Forelimb muscle (tissue), 1 donor: ENCODE results near the gene RALGAPA2. TPM values are rescaled to one million over a fixed set of nuclear protein-coding genes. Genes with fewer than 3 reads are reported as not detected.

Experiments used
- DNase-seq: peaks from one replicate; pipeline ENCODE4 v3.0.0-alpha.2; 2013; ENCODE audit warnings: low read depth
- polyA plus RNA-seq: library from polyadenylated mRNA; unstranded; fragments of 120-200 nt; gene quantifications from one replicate; pipeline ENCODE4 v1.2.1, GENCODE V29; 2013; ENCODE audit not compliant: insufficient read length

The RALGAPA2 gene
- polyA plus RNA-seq, 1 donor = 8.0 TPM

GRCh38 chr20:20536240-20536933 is 176.1 kb downstream of the RALGAPA2 start:
- no peak for DNase-seq

GRCh38 chr20:20535051-20535450 is 177.4 kb downstream of the RALGAPA2 start:
- no peak for DNase-seq

DNA sequence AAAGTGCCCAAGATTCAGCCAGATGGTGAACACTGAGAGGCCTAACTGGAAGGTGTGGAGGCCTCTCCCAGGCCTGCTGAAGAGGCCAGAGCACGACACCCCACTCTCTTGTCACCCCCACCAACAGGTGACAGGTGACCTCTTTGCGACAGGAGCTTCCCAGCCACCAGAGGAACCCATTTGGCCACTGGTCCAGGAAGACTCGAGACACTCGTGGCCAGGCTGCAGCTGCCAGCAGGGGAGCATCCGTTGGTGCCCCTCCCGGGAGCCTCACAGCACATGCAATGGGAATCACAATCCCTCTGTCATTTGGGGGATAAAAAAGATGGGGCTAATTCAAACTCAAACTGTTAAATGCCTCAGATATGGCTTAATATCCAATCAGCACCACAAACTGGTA is 181.2 kb downstream of the RALGAPA2 start:
- no peak for DNase-seq

DNA sequence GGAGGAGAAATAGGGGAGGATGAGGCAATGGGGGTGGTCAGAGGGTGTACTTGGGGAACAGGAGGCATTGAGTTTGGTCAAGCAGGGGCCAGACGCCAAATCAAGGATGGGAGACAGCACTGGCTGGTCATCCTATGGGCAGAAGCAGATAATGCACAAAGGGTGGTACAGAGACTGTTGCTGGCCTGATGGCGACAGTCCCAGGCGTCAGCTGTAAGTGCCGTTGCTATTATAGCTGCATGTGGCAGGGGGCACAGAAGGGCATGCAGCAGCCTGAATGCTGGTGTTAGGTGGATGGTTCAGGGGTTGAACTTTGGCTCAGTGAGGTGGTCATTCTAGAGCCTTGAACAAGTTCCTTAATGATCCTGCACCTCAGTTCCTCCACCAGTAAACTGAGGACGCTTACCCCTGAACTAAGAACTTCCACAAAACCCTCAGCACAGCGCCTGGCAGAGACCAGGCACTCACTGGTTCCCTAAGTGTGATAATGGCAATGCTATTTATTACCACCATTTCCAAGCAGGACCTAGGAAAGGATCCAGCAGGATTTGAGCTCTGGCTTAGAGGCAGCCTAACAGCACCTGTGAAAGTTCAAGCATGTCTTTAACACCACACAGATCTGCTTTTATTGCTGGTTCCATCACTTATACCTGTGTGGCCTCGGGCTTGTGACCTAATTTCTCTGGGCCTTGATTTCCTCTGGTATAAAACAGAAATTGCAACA is 181.9 kb downstream of the RALGAPA2 start:
- no peak for DNase-seq

GRCh38 chr20:20529597-20529996 is 182.8 kb downstream of the RALGAPA2 start:
- no peak for DNase-seq

- DNase-seq = no peak
Observed at GRCh38 chr20:20528861-20529260, 183.6 kb downstream of the RALGAPA2 start.

DNA sequence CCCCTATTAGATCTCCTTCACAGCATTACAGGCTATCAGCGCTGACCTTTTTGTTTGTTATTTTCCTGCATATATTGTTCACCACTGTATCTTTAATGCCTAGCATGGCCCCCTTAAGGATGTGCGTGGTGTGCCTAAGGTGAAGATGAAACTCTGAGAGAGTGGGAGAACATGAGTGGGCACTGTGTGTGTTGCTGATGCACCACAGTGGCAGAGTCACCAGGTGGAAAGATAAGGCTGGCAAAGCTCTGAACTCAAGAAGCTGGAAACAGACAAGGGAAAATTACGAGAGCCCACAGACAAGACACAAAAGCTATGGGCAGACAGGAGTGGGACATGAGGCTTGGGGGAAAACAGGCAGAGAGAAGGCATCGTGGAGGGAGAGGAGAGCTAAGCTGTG is 184.8 kb downstream of the RALGAPA2 start:
- no peak for DNase-seq

GRCh38 chr20:20525756-20526155 is 186.7 kb downstream of the RALGAPA2 start:
- DNase-seq = no peak

- no peak for DNase-seq
Observed at GRCh38 chr20:20525214-20525613, 187.2 kb downstream of the RALGAPA2 start.

DNA sequence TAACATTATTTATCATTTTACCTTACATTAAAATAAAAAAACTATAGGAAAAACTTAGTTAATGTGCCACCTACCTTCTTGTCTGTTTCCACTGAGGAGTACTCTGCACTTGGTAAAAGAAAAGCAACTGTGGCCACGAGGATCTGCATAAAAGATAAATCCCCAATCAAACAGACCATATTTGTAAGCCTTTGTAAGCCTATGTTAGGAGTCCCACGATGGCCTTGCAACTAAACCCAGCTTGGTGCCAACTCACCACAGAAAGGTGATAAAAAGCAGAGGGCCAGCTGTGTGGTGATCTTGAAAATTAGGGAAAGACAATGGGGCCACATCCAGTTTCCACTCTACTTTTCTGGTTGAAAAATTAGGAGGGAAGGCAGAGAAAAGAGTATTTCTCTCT is 187.7 kb downstream of the RALGAPA2 start:
- no peak for DNase-seq

- no peak for DNase-seq
Observed at GRCh38 chr20:20521736-20522135, 190.7 kb downstream of the RALGAPA2 start.

DNA sequence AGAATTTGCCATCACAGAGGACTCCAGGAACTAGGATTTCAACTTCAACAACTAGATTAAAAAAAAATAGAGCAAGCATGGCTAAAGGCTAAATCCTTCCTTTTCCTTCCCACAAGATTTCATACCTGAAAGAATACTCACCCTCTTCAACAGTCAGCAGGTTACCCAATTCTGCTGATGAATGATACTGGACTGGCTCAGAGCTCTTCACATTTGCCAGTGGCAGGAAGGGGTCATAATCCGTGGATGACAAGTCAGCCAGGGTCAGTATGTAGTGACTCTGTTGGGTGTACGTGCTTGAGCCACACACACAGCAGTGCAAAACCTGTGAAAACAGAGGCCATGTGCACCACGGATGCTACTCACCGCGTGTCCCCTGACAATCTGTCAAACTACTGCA is 191.7 kb downstream of the RALGAPA2 start:
- DNase-seq = no peak

GRCh38 chr20:20519269-20519668 is 193.2 kb downstream of the RALGAPA2 start:
- no peak for DNase-seq

DNA sequence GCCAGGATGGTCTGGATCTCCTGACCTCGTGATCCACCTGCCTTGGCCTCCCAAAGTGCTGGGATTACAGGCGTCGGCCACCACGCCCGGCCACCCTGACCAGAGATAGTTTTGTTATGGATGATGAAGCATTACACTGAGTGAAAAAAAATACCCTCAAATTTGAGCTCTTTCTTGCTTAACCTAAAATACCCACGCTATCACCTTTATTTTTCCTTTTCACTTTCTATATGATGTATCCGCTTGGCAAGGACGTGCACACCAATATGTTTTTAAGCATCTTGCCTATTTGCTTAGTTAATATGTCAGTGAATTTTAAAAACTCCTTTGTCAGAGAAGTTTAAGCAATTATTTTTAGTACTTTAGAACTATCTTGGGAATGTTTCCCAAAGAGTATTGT is 194.2 kb downstream of the RALGAPA2 start:
- DNase-seq = no peak

DNA sequence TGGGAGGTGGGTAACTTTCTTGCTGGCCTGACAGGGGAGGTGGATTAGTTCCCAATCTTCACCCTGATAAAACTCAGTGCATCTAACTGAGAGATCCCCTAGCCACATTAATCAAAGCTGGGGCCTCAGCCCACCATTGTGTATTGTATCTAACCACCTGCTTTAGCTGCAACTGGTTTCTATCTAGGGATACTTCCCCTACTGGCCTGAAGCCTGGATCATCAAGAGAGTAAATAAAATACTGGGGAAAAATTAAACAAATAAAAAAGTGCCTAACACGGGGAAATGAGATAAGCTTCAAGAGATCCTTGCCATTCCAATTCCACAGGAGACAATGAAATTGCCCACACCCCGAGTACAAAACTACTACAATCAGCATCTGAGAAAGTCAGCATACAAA is 195.1 kb downstream of the RALGAPA2 start:
- DNase-seq = no peak

GRCh38 chr20:20513720-20514119 is 198.7 kb downstream of the RALGAPA2 start:
- no peak for DNase-seq

DNA sequence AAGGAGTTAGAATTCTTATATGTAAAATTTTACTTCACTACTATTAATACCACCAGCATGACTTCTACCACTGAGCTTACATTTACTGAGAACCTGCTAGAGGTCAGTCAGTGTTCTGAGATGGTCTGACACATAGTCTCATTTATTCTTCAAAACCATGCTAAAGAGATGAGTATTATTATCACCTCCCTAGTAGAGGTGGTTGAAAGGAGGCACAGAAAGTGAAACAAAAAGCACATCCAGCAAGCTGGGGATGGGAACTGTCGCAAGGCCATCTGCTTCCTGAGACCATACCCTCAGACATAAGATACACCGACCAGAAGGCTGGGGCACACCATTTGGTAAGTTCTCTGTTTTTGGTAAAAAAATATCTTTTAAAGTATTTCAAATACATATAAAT is 206.9 kb downstream of the RALGAPA2 start:
- DNase-seq = no peak

DNA sequence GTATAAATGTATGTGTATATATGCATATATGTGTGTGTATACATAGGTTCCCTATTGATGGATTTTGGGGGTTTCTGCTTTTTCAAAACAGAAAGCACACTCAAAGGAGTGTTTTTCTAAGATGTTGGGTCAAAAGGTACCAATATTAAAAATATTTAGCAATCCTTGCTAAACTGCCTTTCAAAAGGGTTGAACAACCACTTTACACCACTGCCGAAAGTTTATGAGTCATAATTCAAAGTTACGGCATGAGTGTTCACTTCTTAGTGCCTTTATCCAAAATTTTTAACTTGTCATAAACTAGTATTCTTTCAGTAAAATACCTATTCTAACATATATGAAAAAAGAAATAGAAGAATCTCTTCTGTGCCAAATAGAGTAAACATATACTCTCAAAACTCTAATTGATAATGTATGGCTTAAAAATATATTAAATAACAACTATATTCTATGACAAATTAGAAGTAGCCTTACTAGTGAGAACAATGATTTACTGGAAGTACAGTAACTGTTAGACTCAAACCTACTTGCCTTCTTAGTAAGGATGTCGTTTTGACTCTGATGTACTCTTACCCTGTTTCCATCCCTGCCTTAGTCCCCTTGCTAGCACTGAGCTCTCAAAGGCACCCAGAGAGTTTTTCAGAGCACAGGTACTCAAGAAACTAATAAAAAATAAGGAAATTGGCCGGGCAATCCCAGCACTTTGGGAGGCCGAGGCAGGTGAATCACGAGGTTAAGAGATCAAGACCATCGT is 208.5 kb downstream of the RALGAPA2 start:
- DNase-seq = no peak

- no peak for DNase-seq
Observed at GRCh38 chr20:20501128-20501527, 211.3 kb downstream of the RALGAPA2 start.

DNA sequence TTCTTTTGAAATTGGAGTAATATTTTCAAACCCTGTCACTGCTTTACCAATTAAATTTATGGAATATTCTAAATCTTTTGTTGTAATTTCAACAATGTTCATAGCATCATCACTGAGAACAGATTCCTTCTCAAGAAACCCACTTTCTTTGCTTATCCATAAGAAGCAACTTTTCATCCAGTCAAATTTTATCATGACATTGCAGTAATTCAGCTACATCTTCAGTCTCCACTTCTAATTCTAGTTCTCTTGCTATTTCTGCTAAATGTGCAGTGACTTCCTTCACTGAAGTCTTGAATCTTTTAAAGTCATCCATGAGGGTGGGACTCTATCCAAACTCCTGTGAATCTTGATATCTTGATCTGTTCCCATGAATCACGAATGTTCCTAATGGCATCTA is 212.1 kb downstream of the RALGAPA2 start:
- no peak for DNase-seq

DNA sequence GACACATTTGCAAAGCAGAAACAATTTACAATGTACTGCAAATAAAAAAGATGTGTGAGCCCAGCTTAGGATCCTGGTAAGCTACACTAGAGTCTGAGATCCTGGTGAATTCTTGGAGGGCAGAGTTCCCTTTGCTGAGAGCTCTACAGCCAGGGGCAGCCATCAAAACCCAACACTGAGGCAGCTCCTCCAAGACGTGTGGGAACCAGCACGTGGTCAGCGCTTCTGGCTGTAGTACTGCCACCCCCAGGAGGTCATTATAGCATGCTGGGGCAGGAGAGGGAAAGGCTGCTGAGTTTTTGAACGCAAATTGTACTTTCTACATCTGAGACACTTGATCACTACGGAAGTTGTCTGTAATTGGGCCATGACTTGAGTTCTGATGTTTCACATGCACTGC is 213.0 kb downstream of the RALGAPA2 start:
- DNase-seq = no peak

DNA sequence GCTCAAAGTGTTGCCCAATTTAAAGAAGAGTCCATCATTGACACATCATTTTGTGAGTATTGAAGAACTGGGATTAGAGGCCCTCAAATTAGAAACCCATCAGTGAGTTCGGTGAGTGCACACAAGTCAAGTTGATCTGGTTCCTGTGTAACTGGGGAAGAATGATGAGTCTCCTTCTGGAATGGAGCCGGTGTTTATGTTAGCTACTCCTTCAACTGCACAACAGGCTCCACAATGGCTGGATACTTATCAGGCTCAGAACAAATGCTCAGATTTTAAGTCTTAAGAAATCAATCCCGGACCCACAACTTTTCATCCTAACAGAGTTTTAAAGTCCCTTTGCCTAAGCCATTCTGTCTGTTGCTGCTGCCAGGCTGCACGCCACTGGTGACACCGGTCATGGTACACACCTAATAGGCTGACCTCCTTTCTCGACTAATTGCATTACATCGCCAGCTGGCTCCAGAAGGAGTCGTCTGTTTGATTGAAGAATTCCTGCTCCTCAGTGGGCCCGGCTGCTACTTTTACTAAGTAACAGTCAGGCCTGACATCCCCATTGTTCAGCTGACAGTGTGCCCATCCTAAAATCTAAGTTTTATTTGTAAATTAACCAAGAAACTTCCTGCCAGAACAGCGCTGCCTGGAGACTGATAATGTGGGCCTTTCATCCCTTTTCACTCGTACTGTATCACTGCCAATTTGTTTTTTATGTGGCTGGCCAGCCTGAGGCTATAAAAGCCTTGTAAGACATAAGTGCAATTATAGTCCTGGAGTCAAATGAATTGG is 214.2 kb downstream of the RALGAPA2 start:
- no peak for DNase-seq
